Prostate gland (tissue), 2 donors: Measurements from ENCODE around the gene RPE65.

Experiments
- POLR2A ChIP-seq: fragments of 450-650 bp; IDR thresholded peaks from one replicate; pipeline ENCODE4 v1.6.1; 2016; ENCODE audit warnings: antibody characterized with exemption, mild to moderate bottlenecking
- POLR2AphosphoS5 ChIP-seq: sonication (generic); formaldehyde crosslinking; IDR thresholded peaks from one replicate; pipeline ENCODE4 v1.6.1; 2017; ENCODE audit warnings: antibody characterized with exemption
- TF ChIP-seq, protein P1 (sequence below), 4 experiments: fragments of 200-600 bp in 2 of 4; fragments of 450-650 bp in 2 of 4; sonication (generic) in 2 of 4; IDR thresholded peaks; 1 replicate in 3 of 4; 2 replicates in 1 of 4; pipeline ENCODE4 v1.5.1; 2016 to 2019; ENCODE audit warnings: antibody characterized with exemption in 4 of 4, mild to moderate bottlenecking in 2 of 4, moderate library complexity in 2 of 4

DNA sequence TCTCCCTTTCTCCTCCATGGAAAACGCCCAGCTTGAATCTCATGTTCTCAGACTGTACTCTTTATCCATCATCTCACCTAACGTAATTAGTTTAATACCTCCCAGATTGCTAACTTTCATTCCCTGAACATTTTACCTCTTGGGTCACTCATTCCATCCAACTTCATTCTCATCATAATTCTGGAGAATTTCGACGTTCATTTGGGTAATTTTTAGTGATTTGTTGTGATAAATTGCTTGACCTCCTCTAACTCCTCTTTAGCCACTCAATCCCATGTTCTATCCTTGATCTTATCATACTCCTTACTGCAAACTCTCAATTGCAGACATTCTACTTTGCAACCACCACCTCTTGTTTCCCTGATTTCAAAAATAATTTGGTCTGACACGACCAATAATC, 28.4 kb downstream of the RPE65 start:
- TF ChIP-seq POLR2A (no peak), POLR2AphosphoS5 (no peak)
- TF ChIP-seq, protein P1, sequence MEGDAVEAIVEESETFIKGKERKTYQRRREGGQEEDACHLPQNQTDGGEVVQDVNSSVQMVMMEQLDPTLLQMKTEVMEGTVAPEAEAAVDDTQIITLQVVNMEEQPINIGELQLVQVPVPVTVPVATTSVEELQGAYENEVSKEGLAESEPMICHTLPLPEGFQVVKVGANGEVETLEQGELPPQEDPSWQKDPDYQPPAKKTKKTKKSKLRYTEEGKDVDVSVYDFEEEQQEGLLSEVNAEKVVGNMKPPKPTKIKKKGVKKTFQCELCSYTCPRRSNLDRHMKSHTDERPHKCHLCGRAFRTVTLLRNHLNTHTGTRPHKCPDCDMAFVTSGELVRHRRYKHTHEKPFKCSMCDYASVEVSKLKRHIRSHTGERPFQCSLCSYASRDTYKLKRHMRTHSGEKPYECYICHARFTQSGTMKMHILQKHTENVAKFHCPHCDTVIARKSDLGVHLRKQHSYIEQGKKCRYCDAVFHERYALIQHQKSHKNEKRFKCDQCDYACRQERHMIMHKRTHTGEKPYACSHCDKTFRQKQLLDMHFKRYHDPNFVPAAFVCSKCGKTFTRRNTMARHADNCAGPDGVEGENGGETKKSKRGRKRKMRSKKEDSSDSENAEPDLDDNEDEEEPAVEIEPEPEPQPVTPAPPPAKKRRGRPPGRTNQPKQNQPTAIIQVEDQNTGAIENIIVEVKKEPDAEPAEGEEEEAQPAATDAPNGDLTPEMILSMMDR (IDR thresholded peaks at IDR 0.05): no peak
